Measurements from ENCODE around the gene TEX38. TPM values are rescaled to one million over a fixed set of nuclear protein-coding genes. Genes with fewer than 3 reads are reported as not detected.

The TEX38 gene
- total RNA-seq, 1 donor from 2014 or later: not detected

DNA sequence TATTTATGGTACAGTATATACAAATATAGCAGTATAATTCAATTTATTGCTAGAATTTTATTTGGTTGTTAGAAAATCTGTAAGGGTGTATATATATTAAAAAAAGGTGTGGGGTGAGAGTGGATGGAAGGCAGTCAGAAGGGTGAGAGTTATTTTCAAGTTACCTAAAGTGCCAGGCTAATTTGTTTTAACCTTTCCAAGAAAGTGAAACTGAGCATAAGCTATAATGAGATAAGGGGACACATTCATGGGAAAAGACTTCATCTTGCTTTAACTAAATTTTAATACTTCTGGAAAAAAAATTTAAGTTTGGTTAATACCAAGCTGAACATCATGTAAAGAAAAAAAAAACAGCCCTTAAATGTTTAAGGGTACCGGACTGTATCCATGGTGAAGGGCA is 4.9 kb downstream of the TEX38 start:
- no peak overlapping the region for H3K27ac Mint-ChIP-seq (ENCODE audit: unreplicated experiment)
- peaks cover 2% of the 10 kb centered on the region for H3K4me1 Mint-ChIP-seq (ENCODE audit: unreplicated experiment)
- no peak for DNase-seq (ENCODE audit: low spot score)
- TF ChIP-seq, protein P1, sequence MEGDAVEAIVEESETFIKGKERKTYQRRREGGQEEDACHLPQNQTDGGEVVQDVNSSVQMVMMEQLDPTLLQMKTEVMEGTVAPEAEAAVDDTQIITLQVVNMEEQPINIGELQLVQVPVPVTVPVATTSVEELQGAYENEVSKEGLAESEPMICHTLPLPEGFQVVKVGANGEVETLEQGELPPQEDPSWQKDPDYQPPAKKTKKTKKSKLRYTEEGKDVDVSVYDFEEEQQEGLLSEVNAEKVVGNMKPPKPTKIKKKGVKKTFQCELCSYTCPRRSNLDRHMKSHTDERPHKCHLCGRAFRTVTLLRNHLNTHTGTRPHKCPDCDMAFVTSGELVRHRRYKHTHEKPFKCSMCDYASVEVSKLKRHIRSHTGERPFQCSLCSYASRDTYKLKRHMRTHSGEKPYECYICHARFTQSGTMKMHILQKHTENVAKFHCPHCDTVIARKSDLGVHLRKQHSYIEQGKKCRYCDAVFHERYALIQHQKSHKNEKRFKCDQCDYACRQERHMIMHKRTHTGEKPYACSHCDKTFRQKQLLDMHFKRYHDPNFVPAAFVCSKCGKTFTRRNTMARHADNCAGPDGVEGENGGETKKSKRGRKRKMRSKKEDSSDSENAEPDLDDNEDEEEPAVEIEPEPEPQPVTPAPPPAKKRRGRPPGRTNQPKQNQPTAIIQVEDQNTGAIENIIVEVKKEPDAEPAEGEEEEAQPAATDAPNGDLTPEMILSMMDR (IDR thresholded peaks at IDR 0.05; ENCODE audit: unreplicated experiment): no peak
- peaks cover 3% of the 10 kb centered on the region for H3K27me3 Mint-ChIP-seq (ENCODE audit: unreplicated experiment)
- no peaks in the 10 kb centered on the region for H3K9me3 Mint-ChIP-seq (ENCODE audit: unreplicated experiment)
- peaks cover 66% of the 10 kb centered on the region for H3K36me3 Mint-ChIP-seq (ENCODE audit: low read depth, unreplicated experiment)
- no peak overlapping the region for H3K4me3 Mint-ChIP-seq (ENCODE audit: unreplicated experiment)

DNA sequence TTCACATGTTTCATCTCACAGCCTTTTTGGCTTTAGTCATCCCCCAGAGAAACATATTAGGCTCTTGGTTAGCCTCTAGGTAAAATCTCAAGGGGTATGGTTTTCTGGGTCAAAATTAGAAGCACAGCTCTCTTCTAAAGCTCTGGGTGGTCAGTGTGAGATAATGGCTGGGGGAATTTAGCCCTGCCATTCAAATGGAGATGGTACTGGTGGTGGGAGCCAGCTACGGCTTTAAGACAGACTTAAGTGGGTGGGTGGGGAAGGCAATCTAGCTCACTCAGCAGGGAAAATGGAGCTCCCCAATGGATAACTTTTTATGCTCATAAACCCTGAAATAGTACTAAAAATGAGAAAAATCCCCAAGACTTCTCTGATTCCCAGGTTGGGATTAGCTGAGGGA is 5.7 kb downstream of the TEX38 start:
- peaks cover 10% of the 10 kb centered on the region for H3K4me1 Mint-ChIP-seq (ENCODE audit: unreplicated experiment)
- peaks cover 3% of the 10 kb centered on the region for H3K27me3 Mint-ChIP-seq (ENCODE audit: unreplicated experiment)
- H3K27ac Mint-ChIP-seq (ENCODE audit: unreplicated experiment): no peak overlapping the region
- peaks cover 72% of the 10 kb centered on the region for H3K36me3 Mint-ChIP-seq (ENCODE audit: low read depth, unreplicated experiment)
- TF ChIP-seq, protein P1 (IDR thresholded peaks at IDR 0.05; ENCODE audit: unreplicated experiment): no peak
- H3K9me3 Mint-ChIP-seq (ENCODE audit: unreplicated experiment): no peaks in the 10 kb centered on the region
- no peak for DNase-seq (ENCODE audit: low spot score)
- no peak overlapping the region for H3K4me3 Mint-ChIP-seq (ENCODE audit: unreplicated experiment)

DNA sequence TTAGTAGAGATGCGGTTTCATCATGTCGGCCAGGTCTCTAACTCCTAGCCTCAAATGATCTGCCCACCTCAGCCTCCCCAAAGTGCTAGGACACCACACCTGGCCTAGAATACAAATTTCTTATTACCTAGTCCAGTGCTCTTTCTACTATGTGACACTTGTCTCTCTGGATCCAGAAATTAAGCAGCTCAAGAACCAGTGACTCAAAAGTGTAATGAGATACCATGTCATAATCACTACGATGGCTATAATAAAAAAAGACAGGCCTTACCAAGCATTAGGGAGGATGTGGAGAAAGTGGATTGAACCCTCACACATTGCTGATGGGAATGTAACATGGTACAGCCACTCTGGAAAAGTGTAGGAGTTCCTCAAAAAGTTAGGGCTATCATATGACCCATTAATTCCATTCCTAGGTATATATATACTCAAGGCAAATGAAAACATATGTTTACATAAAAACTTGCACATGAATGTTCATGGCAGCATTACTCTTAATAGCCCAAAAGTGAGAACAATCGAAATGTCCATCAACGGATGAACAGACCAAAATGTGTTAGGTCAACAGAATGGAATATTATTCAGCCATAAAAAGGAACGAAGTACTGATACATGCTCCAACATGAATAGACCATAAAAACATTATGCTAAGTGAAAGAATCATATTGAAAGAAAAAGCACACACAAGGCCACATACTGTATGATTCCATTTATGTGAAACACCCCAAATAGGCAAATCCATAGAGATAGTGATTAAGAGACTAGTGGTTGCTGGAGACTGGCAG is 8.3 kb downstream of the TEX38 start:
- no peaks in the 10 kb centered on the region for H3K9me3 Mint-ChIP-seq (ENCODE audit: unreplicated experiment)
- TF ChIP-seq, protein P1 (IDR thresholded peaks at IDR 0.05; ENCODE audit: unreplicated experiment): no peak
- peak overlapping the region; percentile 72 for H3K4me3 Mint-ChIP-seq (ENCODE audit: unreplicated experiment)
- no peak for DNase-seq (ENCODE audit: low spot score)
- no peak overlapping the region for H3K27ac Mint-ChIP-seq (ENCODE audit: unreplicated experiment)
- H3K36me3 Mint-ChIP-seq (ENCODE audit: low read depth, unreplicated experiment): peaks cover 77% of the 10 kb centered on the region
- no peaks in the 10 kb centered on the region for H3K27me3 Mint-ChIP-seq (ENCODE audit: unreplicated experiment)
- H3K4me1 Mint-ChIP-seq (ENCODE audit: unreplicated experiment): peaks cover 22% of the 10 kb centered on the region

DNA sequence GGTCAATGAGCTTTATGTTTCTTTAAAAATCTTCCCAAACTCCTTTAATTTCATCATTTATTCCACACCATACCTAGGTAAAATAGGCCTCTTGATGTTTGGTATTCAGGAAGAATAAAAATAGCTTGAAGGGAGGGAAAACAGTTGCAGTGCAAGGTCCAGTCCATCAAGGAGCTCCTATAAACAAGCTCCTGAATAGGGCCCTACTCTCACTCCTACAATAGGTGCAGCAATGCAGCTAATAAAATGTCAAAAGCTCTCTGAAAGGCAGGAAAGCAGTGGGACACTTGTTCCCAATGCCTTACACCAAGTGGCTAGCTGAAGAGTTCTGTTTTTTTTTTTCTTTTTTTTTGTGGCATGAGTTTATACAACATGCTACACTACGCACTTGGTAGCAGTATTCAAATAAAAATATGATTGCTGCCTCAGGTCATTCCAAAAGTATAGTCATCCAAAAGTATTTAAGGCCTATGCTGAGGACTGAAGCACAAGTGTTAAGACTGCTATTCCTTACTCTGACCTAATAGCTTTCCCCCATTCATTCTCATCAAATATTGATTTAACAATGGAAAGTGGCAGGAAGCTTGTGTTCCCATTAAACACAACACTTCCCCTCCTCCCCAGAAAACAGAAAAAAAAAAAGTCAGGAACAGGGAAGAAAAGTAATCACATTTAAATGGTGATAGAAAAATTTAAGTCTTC is 9.8 kb downstream of the TEX38 start:
- Mint-ChIP-seq H3K9me3 (ENCODE audit: unreplicated experiment) (no peaks in the 10 kb centered on the region), H3K27me3 (ENCODE audit: unreplicated experiment) (no peaks in the 10 kb centered on the region), H3K4me3 (ENCODE audit: unreplicated experiment) (peak overlapping the region; percentile 42), H3K4me1 (ENCODE audit: unreplicated experiment) (peaks cover 24% of the 10 kb centered on the region), H3K36me3 (ENCODE audit: low read depth, unreplicated experiment) (peaks cover 73% of the 10 kb centered on the region), H3K27ac (ENCODE audit: unreplicated experiment) (peak overlapping the region; percentile 62)
- DNase-seq (ENCODE audit: low spot score): no peak
- TF ChIP-seq, protein P1 (IDR thresholded peaks at IDR 0.05; ENCODE audit: unreplicated experiment): no peak

DNA sequence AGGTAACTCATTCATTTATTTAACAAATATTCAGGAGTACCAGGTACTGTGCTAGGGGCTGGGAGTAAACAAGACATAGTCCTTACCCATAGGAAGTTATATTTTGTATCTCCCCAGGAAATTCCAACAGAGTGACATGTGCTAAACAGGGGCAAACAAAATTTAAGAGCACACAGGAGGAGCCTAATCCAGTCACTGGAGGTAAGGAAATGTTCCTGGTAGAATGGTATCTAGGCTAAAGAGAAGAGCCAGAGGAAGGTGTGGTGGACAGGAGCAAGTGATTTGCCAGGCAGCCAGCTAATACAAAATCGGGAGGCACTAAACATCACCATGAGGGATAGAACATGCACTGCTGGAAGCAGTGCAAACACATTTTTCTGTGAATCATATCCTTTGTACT is 10.4 kb downstream of the TEX38 start:
- no peak for DNase-seq (ENCODE audit: low spot score)
- Mint-ChIP-seq H3K27me3 (ENCODE audit: unreplicated experiment) (no peaks in the 10 kb centered on the region), H3K27ac (ENCODE audit: unreplicated experiment) (peak overlapping the region; percentile 62), H3K4me1 (ENCODE audit: unreplicated experiment) (peaks cover 30% of the 10 kb centered on the region), H3K4me3 (ENCODE audit: unreplicated experiment) (peak overlapping the region; percentile 3), H3K9me3 (ENCODE audit: unreplicated experiment) (no peaks in the 10 kb centered on the region), H3K36me3 (ENCODE audit: low read depth, unreplicated experiment) (peaks cover 73% of the 10 kb centered on the region)
- TF ChIP-seq, protein P1 (IDR thresholded peaks at IDR 0.05; ENCODE audit: unreplicated experiment): no peak
